ENCODE results near the gene POLDIP3. TPM values are rescaled to one million over a fixed set of nuclear protein-coding genes. Genes with fewer than 3 reads are reported as not detected.
"Not testable (repeated sequence)": the region's sequence is repeated elsewhere in the genome, so short reads cannot be mapped to it uniquely, and the experiment has no call there.

Gene POLDIP3
- total RNA-seq, 8 experiments from 2014 or later, result 35.5 to 63.0 (median 54.1) TPM

- 92 to 100% (median 94%) methylated on average over 2 to 4 of the region's 4 CpGs; no CpG with 5 or more reads in 4 of the 10 experiments for WGBS, 10 experiments
- in situ Hi-C loops (cut with MboI; ENCODE audit: low pct_unique_long_range_greater_than_20kb in 2 of 9, low sequenced_read_pairs in 9 of 9, unreplicated experiment in 9 of 9), result no loop called here
- Histone ChIP-seq H3K4me1 (replicated peaks in 1 of 2) (peaks cover 2 to 4% of the 10 kb centered on the region in 2 donors), H3K4me3 (no peak overlapping the region), H3K27ac (no peak overlapping the region)
- ATAC-seq (replicated peaks in 6 of 8), result no peak
These were observed 30.2 kb downstream of the POLDIP3 start for GRCh38 chr22:42584364-42584940.

GRCh38 chr22:42582987-42583386 lies 31.7 kb downstream of the POLDIP3 start:
- H3K4me3 ChIP-seq, result no peak overlapping the region
- in situ Hi-C loops (cut with MboI; ENCODE audit: low pct_unique_long_range_greater_than_20kb in 2 of 9, low sequenced_read_pairs in 9 of 9, unreplicated experiment in 9 of 9), result no loop called here
- ATAC-seq (replicated peaks in 6 of 8), result no peak
- WGBS, 10 experiments, result 57 to 100% methylated on average over 1 of the region's 1 CpG; no CpG with 5 or more reads in 8 of the 10 experiments
- peaks cover 2 to 4% of the 10 kb centered on the region in 2 donors for H3K4me1 ChIP-seq (replicated peaks in 1 of 2)
- H3K27ac ChIP-seq, result no peak overlapping the region

- in situ Hi-C loops (cut with MboI; ENCODE audit: low pct_unique_long_range_greater_than_20kb in 2 of 9, low sequenced_read_pairs in 9 of 9, unreplicated experiment in 9 of 9), result no loop called here
- 0 to 86% (median 45%) methylated on average over 1 to 5 of the region's 64 CpGs; no CpG with 5 or more reads in 2 of the 10 experiments for WGBS, 10 experiments
- Histone ChIP-seq H3K4me3 (peak overlapping the region; percentile 83 to 99 (median 98)), H3K4me1 (replicated peaks in 1 of 2) (peaks cover 2 to 4% of the 10 kb centered on the region in 2 donors), H3K27ac (peak overlapping the region; percentile 49 to 67)
- peak; percentile 80 to 92 (median 90) for ATAC-seq (replicated peaks in 6 of 8)
These were observed 32.6 kb downstream of the POLDIP3 start for GRCh38 chr22:42581762-42582716.

- in situ Hi-C loops (cut with MboI; ENCODE audit: low pct_unique_long_range_greater_than_20kb in 2 of 9, low sequenced_read_pairs in 9 of 9, unreplicated experiment in 9 of 9); H3K4me1 ChIP-seq (replicated peaks in 1 of 2): not testable (repeated sequence)
- peak in 3 of 8 experiments; percentile 24 to 39 (median 37) for ATAC-seq (replicated peaks in 6 of 8)
- peak overlapping the region; percentile 83 to 99 (median 98) for H3K4me3 ChIP-seq
- WGBS, 10 experiments, result no CpG with 5 or more reads among the region's 22 CpGs
- H3K27ac ChIP-seq, result peak overlapping the region; percentile 49 to 67
These were observed 33.4 kb downstream of the POLDIP3 start for GRCh38 chr22:42581194-42581761.

GRCh38 chr22:42580040-42580439 lies 34.6 kb downstream of the POLDIP3 start:
- WGBS, 10 experiments, result 100% methylated on average over 1 of the region's 4 CpGs; no CpG with 5 or more reads in 9 of the 10 experiments
- in situ Hi-C loops (cut with MboI; ENCODE audit: low pct_unique_long_range_greater_than_20kb in 2 of 9, low sequenced_read_pairs in 9 of 9, unreplicated experiment in 9 of 9); ATAC-seq (replicated peaks in 6 of 8): not testable (repeated sequence)

GRCh38 chr22:42577623-42578240 lies 37.0 kb downstream of the POLDIP3 start:
- in situ Hi-C loops (cut with MboI; ENCODE audit: low pct_unique_long_range_greater_than_20kb in 2 of 9, low sequenced_read_pairs in 9 of 9, unreplicated experiment in 9 of 9), result no loop called here
- ATAC-seq (replicated peaks in 6 of 8), result no peak
- Histone ChIP-seq H3K27ac (no peak overlapping the region), H3K4me3 (no peak overlapping the region), H3K4me1 (replicated peaks in 1 of 2) (peaks cover 2 to 4% of the 10 kb centered on the region in 2 donors)
- WGBS, 10 experiments, result 60 to 100% (median 100%) methylated on average over 1 to 4 of the region's 15 CpGs; no CpG with 5 or more reads in 6 of the 10 experiments

More at GRCh38 chr22:42580040-42580439, 34.6 kb downstream of the POLDIP3 start:
- not testable (repeated sequence) for H3K4me3 ChIP-seq; H3K4me1 ChIP-seq (replicated peaks in 1 of 2); H3K27ac ChIP-seq

- 100% methylated on average over 1 of the region's 9 CpGs; no CpG with 5 or more reads in 9 of the 10 experiments for WGBS, 10 experiments
- in situ Hi-C loops (cut with MboI; ENCODE audit: low pct_unique_long_range_greater_than_20kb in 2 of 9, low sequenced_read_pairs in 9 of 9, unreplicated experiment in 9 of 9); ATAC-seq (replicated peaks in 6 of 8): not testable (repeated sequence)
These were observed 37.5 kb downstream of the POLDIP3 start for GRCh38 chr22:42577141-42577540.

GRCh38 chr22:42575996-42576574 lies 38.6 kb downstream of the POLDIP3 start:
- ATAC-seq (replicated peaks in 6 of 8), result peak in 2 of 8 experiments; percentile 11
- H3K4me1 ChIP-seq (replicated peaks in 1 of 2); H3K4me3 ChIP-seq; in situ Hi-C loops (cut with MboI; ENCODE audit: low pct_unique_long_range_greater_than_20kb in 2 of 9, low sequenced_read_pairs in 9 of 9, unreplicated experiment in 9 of 9); H3K27ac ChIP-seq: not testable (repeated sequence)
- WGBS, 10 experiments, result no CpG with 5 or more reads among the region's 30 CpGs

More at GRCh38 chr22:42577141-42577540, 37.5 kb downstream of the POLDIP3 start:
- H3K4me3 ChIP-seq; H3K4me1 ChIP-seq (replicated peaks in 1 of 2); H3K27ac ChIP-seq: not testable (repeated sequence)

- in situ Hi-C loops (cut with MboI; ENCODE audit: low pct_unique_long_range_greater_than_20kb in 2 of 9, low sequenced_read_pairs in 9 of 9, unreplicated experiment in 9 of 9); H3K27ac ChIP-seq; H3K4me1 ChIP-seq (replicated peaks in 1 of 2); H3K4me3 ChIP-seq; ATAC-seq (replicated peaks in 6 of 8): not testable (repeated sequence)
- 90 to 100% methylated on average over 2 to 3 of the region's 21 CpGs; no CpG with 5 or more reads in 8 of the 10 experiments for WGBS, 10 experiments
These were observed 40.2 kb downstream of the POLDIP3 start for GRCh38 chr22:42574468-42574867.

GRCh38 chr22:42574046-42574445 lies 40.6 kb downstream of the POLDIP3 start:
- WGBS, 10 experiments, result no CpG with 5 or more reads among the region's 1 CpG
- peak in 1 of 8 experiments; percentile 15 for ATAC-seq (replicated peaks in 6 of 8)
- H3K27ac ChIP-seq; in situ Hi-C loops (cut with MboI; ENCODE audit: low pct_unique_long_range_greater_than_20kb in 2 of 9, low sequenced_read_pairs in 9 of 9, unreplicated experiment in 9 of 9); H3K4me1 ChIP-seq (replicated peaks in 1 of 2); H3K4me3 ChIP-seq: not testable (repeated sequence)

GRCh38 chr22:42571068-42571467 lies 43.6 kb downstream of the POLDIP3 start:
- in situ Hi-C loops (cut with MboI; ENCODE audit: low pct_unique_long_range_greater_than_20kb in 2 of 9, low sequenced_read_pairs in 9 of 9, unreplicated experiment in 9 of 9); H3K4me1 ChIP-seq (replicated peaks in 1 of 2); H3K27ac ChIP-seq; ATAC-seq (replicated peaks in 6 of 8); H3K4me3 ChIP-seq: not testable (repeated sequence)
- WGBS, 10 experiments, result 100% methylated on average over 1 of the region's 12 CpGs; no CpG with 5 or more reads in 9 of the 10 experiments

GRCh38 chr22:42570580-42570979 lies 44.1 kb downstream of the POLDIP3 start:
- in situ Hi-C loops (cut with MboI; ENCODE audit: low pct_unique_long_range_greater_than_20kb in 2 of 9, low sequenced_read_pairs in 9 of 9, unreplicated experiment in 9 of 9); H3K4me3 ChIP-seq; H3K27ac ChIP-seq; H3K4me1 ChIP-seq (replicated peaks in 1 of 2): not testable (repeated sequence)
- peak in 1 of 8 experiments; percentile 10 for ATAC-seq (replicated peaks in 6 of 8)
- 80 to 100% (median 90%) methylated on average over 1 to 3 of the region's 9 CpGs; no CpG with 5 or more reads in 7 of the 10 experiments for WGBS, 10 experiments
